ENCODE measurements around the gene CCDC24.

- TF ChIP-seq KLF16 (IDR thresholded peaks at IDR 0.05) (no peak), ZBTB12 (CRISPR knock-in tag; IDR thresholded peaks at IDR 0.05) (no peak), CTCF (IDR thresholded peaks at IDR 0.05 in 2 of 3, conservative IDR thresholded peaks at IDR 0.05 in 1 of 3; ENCODE audit: insufficient read depth in 2 of 3, low read depth in 1 of 3, low read length in 3 of 3) (no peak), RNF2 (IDR thresholded peaks at IDR 0.05) (no peak), ADNP (tag; IDR thresholded peaks at IDR 0.05) (no peak), FOXM1 (IDR thresholded peaks at IDR 0.05; ENCODE audit: low read depth) (no peak), FOXM1 (CRISPR knock-in tag; IDR thresholded peaks at IDR 0.05; ENCODE audit: low read depth) (no peak), POLR2A (conservative IDR thresholded peaks at IDR 0.05) (no peak), MLLT1 (IDR thresholded peaks at IDR 0.05) (no peak), MTA1 (IDR thresholded peaks at IDR 0.05; ENCODE audit: borderline replicate concordance) (no peak), SPI1 (IDR thresholded peaks at IDR 0.05; ENCODE audit: borderline replicate concordance, low read depth, low read length) (no peak)
- TF ChIP-seq, protein P1, sequence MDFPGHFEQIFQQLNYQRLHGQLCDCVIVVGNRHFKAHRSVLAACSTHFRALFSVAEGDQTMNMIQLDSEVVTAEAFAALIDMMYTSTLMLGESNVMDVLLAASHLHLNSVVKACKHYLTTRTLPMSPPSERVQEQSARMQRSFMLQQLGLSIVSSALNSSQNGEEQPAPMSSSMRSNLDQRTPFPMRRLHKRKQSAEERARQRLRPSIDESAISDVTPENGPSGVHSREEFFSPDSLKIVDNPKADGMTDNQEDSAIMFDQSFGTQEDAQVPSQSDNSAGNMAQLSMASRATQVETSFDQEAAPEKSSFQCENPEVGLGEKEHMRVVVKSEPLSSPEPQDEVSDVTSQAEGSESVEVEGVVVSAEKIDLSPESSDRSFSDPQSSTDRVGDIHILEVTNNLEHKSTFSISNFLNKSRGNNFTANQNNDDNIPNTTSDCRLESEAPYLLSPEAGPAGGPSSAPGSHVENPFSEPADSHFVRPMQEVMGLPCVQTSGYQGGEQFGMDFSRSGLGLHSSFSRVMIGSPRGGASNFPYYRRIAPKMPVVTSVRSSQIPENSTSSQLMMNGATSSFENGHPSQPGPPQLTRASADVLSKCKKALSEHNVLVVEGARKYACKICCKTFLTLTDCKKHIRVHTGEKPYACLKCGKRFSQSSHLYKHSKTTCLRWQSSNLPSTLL (IDR thresholded peaks at IDR 0.05) = no peak
Measured at GRCh38 chr1:44019466-44019948, 28.1 kb downstream of the CCDC24 start.
